Colonic mucosa (tissue), 4 donors: ENCODE measurements around the gene BRCA1. TPM values are rescaled to one million over a fixed set of nuclear protein-coding genes. Genes with fewer than 3 reads are reported as not detected.
A peak's percentile ranks its signal among the peaks of the same experiment; 100 is the strongest.

Experiments
- DNase-seq: peaks from one replicate; pipeline ENCODE4 v3.0.0-alpha.2; 2020
- H3K27ac ChIP-seq: fragments of 200-600 bp; one replicate; pipeline ENCODE4 v1.8.0; 2021
- H3K27me3 ChIP-seq: fragments of 200-600 bp; one replicate; pipeline ENCODE4 v1.8.0; 2021
- H3K36me3 ChIP-seq: fragments of 200-600 bp; one replicate; pipeline ENCODE4 v1.8.0; 2021
- H3K4me1 ChIP-seq: fragments of 200-600 bp; one replicate; pipeline ENCODE4 v1.8.0; 2021; ENCODE audit warnings: mild to moderate bottlenecking
- H3K4me3 ChIP-seq: fragments of 200-600 bp; one replicate; pipeline ENCODE4 v1.8.0; 2021
- H3K9ac ChIP-seq, 2 donors: one replicate each; pipeline ENCODE4 v1.7.0; 2013; ENCODE audit warnings: control low read depth in 2 of 2, low read depth in 2 of 2, low read length in 2 of 2
- H3K9me3 ChIP-seq: fragments of 200-600 bp; one replicate; pipeline ENCODE4 v1.8.0; 2021
- CTCF ChIP-seq: fragments of 200-600 bp; IDR thresholded peaks from one replicate; pipeline ENCODE4 v1.8.0; 2022; ENCODE audit warnings: antibody characterized with exemption, mild to moderate bottlenecking
- intact Hi-C: fragments of 100-400 bp; cut with DNase I; formaldehyde crosslinking; loops from one replicate; pipeline ENCODE4 v1.14.1; 2022
- total RNA-seq, 2 donors: library from RNA; stranded (reverse); fragmentation: NEBNext Ultra II Directional in 1 of 2; extraction: Animal tissue kit (Norgen Biotek cat#: 25700) in 1 of 2; gene quantifications; one replicate each; pipeline ENCODE4 v1.2.1, GENCODE V29; 2021
- donor health status: healthy.
- donor health status: DM: no; HTN: no; CAD: no.
- donor health status: DM: no; HTN: no; CAD: no.

The BRCA1 gene
- total RNA-seq, 2 donors from 2014 or later: 9.5 to 44.1 TPM

GRCh38 chr17:43019418-43019817 is 105.7 kb downstream of the BRCA1 start:
- intact Hi-C loops: no loop called here
- TF ChIP-seq CTCF: no peak
- Histone ChIP-seq H3K9ac (peak overlapping the region in 1 of 2 donors; percentile 51), H3K36me3 (no peaks in the 10 kb centered on the region), H3K4me3 (no peak overlapping the region), H3K4me1 (no peaks in the 10 kb centered on the region), H3K9me3 (no peaks in the 10 kb centered on the region), H3K27ac (peak overlapping the region; percentile 83), H3K27me3 (no peaks in the 10 kb centered on the region)
- no peak for DNase-seq

- no peaks in the 10 kb centered on the region for H3K27me3 ChIP-seq
- peak overlapping the region in 1 of 2 donors; percentile 26 for H3K9ac ChIP-seq
- no peak for DNase-seq
- no peaks in the 10 kb centered on the region for H3K36me3 ChIP-seq
- TF ChIP-seq CTCF: no peak
- no peaks in the 10 kb centered on the region for H3K4me1 ChIP-seq
- intact Hi-C loops: no loop called here
- peak overlapping the region; percentile 83 for H3K27ac ChIP-seq
- H3K9me3 ChIP-seq: no peaks in the 10 kb centered on the region
- no peak overlapping the region for H3K4me3 ChIP-seq
Measured at GRCh38 chr17:43018932-43019331, 106.2 kb downstream of the BRCA1 start.

GRCh38 chr17:43018008-43018853 is 106.9 kb downstream of the BRCA1 start:
- H3K4me3 ChIP-seq: no peak overlapping the region
- H3K36me3 ChIP-seq: no peaks in the 10 kb centered on the region
- no peaks in the 10 kb centered on the region for H3K4me1 ChIP-seq
- no peak overlapping the region for H3K27ac ChIP-seq
- H3K27me3 ChIP-seq: no peaks in the 10 kb centered on the region
- TF ChIP-seq CTCF: no peak
- H3K9ac ChIP-seq: peak overlapping the region in 1 of 2 donors; percentile 26
- intact Hi-C loops: no loop called here
- DNase-seq: no peak
- no peaks in the 10 kb centered on the region for H3K9me3 ChIP-seq

- intact Hi-C loops: no loop called here
- DNase-seq: no peak
- no peak overlapping the region for H3K27ac ChIP-seq
Measured at GRCh38 chr17:43016216-43016615, 108.9 kb downstream of the BRCA1 start.

GRCh38 chr17:43015579-43015978 is 109.6 kb downstream of the BRCA1 start:
- DNase-seq: no peak
- no peaks in the 10 kb centered on the region for H3K9me3 ChIP-seq
- H3K27ac ChIP-seq: no peak overlapping the region
- TF ChIP-seq CTCF: no peak
- no peaks in the 10 kb centered on the region for H3K36me3 ChIP-seq
- intact Hi-C loops: no loop called here
- no peaks in the 10 kb centered on the region for H3K4me1 ChIP-seq
- H3K27me3 ChIP-seq: no peaks in the 10 kb centered on the region
- no peak overlapping the region for H3K9ac ChIP-seq
- H3K4me3 ChIP-seq: no peak overlapping the region

More at GRCh38 chr17:43016216-43016615, 108.9 kb downstream of the BRCA1 start:
- no peak overlapping the region for H3K4me3 ChIP-seq
- no peaks in the 10 kb centered on the region for H3K4me1 ChIP-seq
- no peaks in the 10 kb centered on the region for H3K27me3 ChIP-seq
- H3K9me3 ChIP-seq: no peaks in the 10 kb centered on the region
- TF ChIP-seq CTCF: no peak
- no peak overlapping the region for H3K9ac ChIP-seq
- no peaks in the 10 kb centered on the region for H3K36me3 ChIP-seq
